Measurements from ENCODE around the gene VPS52.

Gene VPS52

DNA sequence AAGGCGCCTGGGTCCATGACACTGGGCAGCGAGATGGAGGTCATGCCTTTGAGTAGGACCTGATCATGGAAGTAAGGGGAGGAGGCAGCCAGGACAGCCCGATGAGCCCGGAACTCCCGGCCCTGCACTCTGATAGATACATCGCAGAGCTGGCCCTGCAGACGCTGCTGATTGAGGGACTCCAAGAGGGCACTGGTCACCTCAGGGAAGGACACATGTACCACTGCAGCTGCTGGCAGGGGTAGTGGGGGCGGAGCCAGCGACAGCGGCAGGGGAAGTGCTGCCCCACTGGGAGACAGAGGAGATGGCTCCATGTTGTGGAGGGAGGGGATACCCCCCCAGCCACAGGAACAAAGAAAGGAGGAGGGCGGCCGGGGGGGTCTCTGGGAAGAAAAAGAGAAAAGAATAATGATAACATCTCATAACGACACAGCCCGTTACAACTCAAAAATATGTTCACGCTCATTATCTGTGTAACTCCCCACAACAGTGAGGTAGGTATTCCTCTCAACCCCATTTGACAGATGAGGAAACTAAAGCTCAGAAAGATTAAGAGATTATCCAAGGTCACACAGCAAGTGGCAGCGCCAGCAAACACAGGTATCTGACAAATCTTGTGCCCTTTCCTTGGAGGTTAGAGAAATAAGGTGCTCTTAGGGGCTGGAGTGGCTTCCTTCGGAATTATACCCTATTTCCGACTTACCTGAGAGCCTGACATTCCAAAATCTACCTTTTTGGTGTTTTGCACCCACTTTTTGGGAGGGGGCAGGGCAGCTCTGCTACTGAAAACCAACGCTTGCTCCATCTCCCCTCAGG, 45.1 kb upstream of the VPS52 start:
- Histone ChIP-seq H2BK12ac (ENCODE audit: low read length) (no peak overlapping the region), H2BK5ac (ENCODE audit: low read length) (no peak overlapping the region), H2BK120ac (ENCODE audit: low read depth, low read length) (no peak overlapping the region), H3K27ac (replicated peaks; ENCODE audit: low read length) (no peak overlapping the region), H3K9me3 (replicated peaks in 1 of 2; ENCODE audit: control insufficient read depth in 2 of 2, insufficient read depth in 1 of 2, low read depth in 1 of 2, low read length in 2 of 2) (no peaks in the 10 kb centered on the region), H3K36me3 (replicated peaks in 1 of 2; ENCODE audit: control insufficient read depth in 2 of 2, insufficient read depth in 2 of 2, low read length in 2 of 2) (peaks cover 30 to 50% of the 10 kb centered on the region in 2 donors), H3K27me3 (ENCODE audit: control insufficient read depth in 3 of 3, insufficient read depth in 3 of 3, low read depth in 1 of 3, low read length in 3 of 3) (peaks cover 0 to 14% (median 0%) of the 10 kb centered on the region in 3 experiments), H3K4ac (ENCODE audit: low read length) (no peak overlapping the region), H4K91ac (ENCODE audit: low read depth, low read length, poor library complexity) (no peak overlapping the region), H2AK5ac (ENCODE audit: low read depth, low read length) (peak overlapping the region; percentile 19), H3K4me1 (ENCODE audit: control insufficient read depth in 2 of 2, insufficient read depth in 1 of 2, low read depth in 1 of 2, low read length in 2 of 2) (peaks cover 28 to 42% of the 10 kb centered on the region in 2 donors), H4K8ac (ENCODE audit: low read depth, low read length) (no peak overlapping the region), H3K4me3 (ENCODE audit: low read length in 2 of 2) (peak overlapping the region; percentile 53 to 59), H3K23ac (ENCODE audit: low read depth, low read length, poor library complexity) (peak overlapping the region; percentile 32), H3K4me2 (ENCODE audit: insufficient read depth, low read length, poor library complexity, severe bottlenecking) (peak overlapping the region; percentile 43), H3K9ac (ENCODE audit: low read depth, low read length, poor library complexity) (no peak overlapping the region), H3K14ac (ENCODE audit: low read length) (no peak overlapping the region), H3K79me1 (ENCODE audit: low read depth, low read length) (peaks cover 7% of the 10 kb centered on the region), H3K18ac (ENCODE audit: low read length) (no peak overlapping the region), H2AFZ (ENCODE audit: low read length) (no peak overlapping the region), H2BK15ac (ENCODE audit: low read length) (peak overlapping the region; percentile 16)
- no CpG with 5 or more reads among the region's 19 CpGs for WGBS, 2 donors (ENCODE audit: extremely low coverage in 2 of 2, insufficient read length in 2 of 2, insufficient replicate concordance in 1 of 2)
- no peak for DNase-seq (ENCODE audit: low spot score)

GRCh38 chr6:33315793-33316602, 44.3 kb upstream of the VPS52 start:
- Histone ChIP-seq H2BK5ac (ENCODE audit: low read length) (no peak overlapping the region), H3K4me3 (ENCODE audit: low read length in 2 of 2) (no peak overlapping the region), H4K91ac (ENCODE audit: low read depth, low read length, poor library complexity) (no peak overlapping the region), H3K27me3 (ENCODE audit: control insufficient read depth in 3 of 3, insufficient read depth in 3 of 3, low read depth in 1 of 3, low read length in 3 of 3) (peaks cover 0 to 16% (median 0%) of the 10 kb centered on the region in 3 experiments), H3K4me2 (ENCODE audit: insufficient read depth, low read length, poor library complexity, severe bottlenecking) (no peak overlapping the region), H3K9ac (ENCODE audit: low read depth, low read length, poor library complexity) (no peak overlapping the region), H3K9me3 (replicated peaks in 1 of 2; ENCODE audit: control insufficient read depth in 2 of 2, insufficient read depth in 1 of 2, low read depth in 1 of 2, low read length in 2 of 2) (no peaks in the 10 kb centered on the region), H2BK12ac (ENCODE audit: low read length) (no peak overlapping the region), H2BK15ac (ENCODE audit: low read length) (peak overlapping the region; percentile 16), H2BK120ac (ENCODE audit: low read depth, low read length) (no peak overlapping the region), H3K27ac (replicated peaks; ENCODE audit: low read length) (no peak overlapping the region), H2AFZ (ENCODE audit: low read length) (no peak overlapping the region), H3K18ac (ENCODE audit: low read length) (no peak overlapping the region), H3K79me1 (ENCODE audit: low read depth, low read length) (peaks cover 3% of the 10 kb centered on the region), H2AK5ac (ENCODE audit: low read depth, low read length) (peak overlapping the region; percentile 19), H4K8ac (ENCODE audit: low read depth, low read length) (no peak overlapping the region), H3K4ac (ENCODE audit: low read length) (no peak overlapping the region), H3K14ac (ENCODE audit: low read length) (no peak overlapping the region), H3K4me1 (ENCODE audit: control insufficient read depth in 2 of 2, insufficient read depth in 1 of 2, low read depth in 1 of 2, low read length in 2 of 2) (peaks cover 24 to 36% of the 10 kb centered on the region in 2 donors), H3K36me3 (replicated peaks in 1 of 2; ENCODE audit: control insufficient read depth in 2 of 2, insufficient read depth in 2 of 2, low read length in 2 of 2) (peaks cover 28 to 43% of the 10 kb centered on the region in 2 donors), H3K23ac (ENCODE audit: low read depth, low read length, poor library complexity) (peak overlapping the region; percentile 32)
- no peak for DNase-seq (ENCODE audit: low spot score)
- WGBS, 2 donors (ENCODE audit: extremely low coverage in 2 of 2, insufficient read length in 2 of 2, insufficient replicate concordance in 1 of 2) = no CpG with 5 or more reads among the region's 17 CpGs

- WGBS, 2 donors (ENCODE audit: extremely low coverage in 2 of 2, insufficient read length in 2 of 2, insufficient replicate concordance in 1 of 2) = no CpG with 5 or more reads among the region's 47 CpGs
- Histone ChIP-seq H3K23ac (ENCODE audit: low read depth, low read length, poor library complexity) (peak overlapping the region; percentile 66), H3K27ac (replicated peaks; ENCODE audit: low read length) (no peak overlapping the region), H3K4me1 (ENCODE audit: control insufficient read depth in 2 of 2, insufficient read depth in 1 of 2, low read depth in 1 of 2, low read length in 2 of 2) (peaks cover 20 to 32% of the 10 kb centered on the region in 2 donors), H2AK5ac (ENCODE audit: low read depth, low read length) (no peak overlapping the region), H3K18ac (ENCODE audit: low read length) (no peak overlapping the region), H3K79me1 (ENCODE audit: low read depth, low read length) (peaks cover 3% of the 10 kb centered on the region), H2AFZ (ENCODE audit: low read length) (no peak overlapping the region), H3K9me3 (replicated peaks in 1 of 2; ENCODE audit: control insufficient read depth in 2 of 2, insufficient read depth in 1 of 2, low read depth in 1 of 2, low read length in 2 of 2) (no peaks in the 10 kb centered on the region), H4K91ac (ENCODE audit: low read depth, low read length, poor library complexity) (no peak overlapping the region), H2BK12ac (ENCODE audit: low read length) (no peak overlapping the region), H2BK15ac (ENCODE audit: low read length) (no peak overlapping the region), H2BK120ac (ENCODE audit: low read depth, low read length) (no peak overlapping the region), H3K36me3 (replicated peaks in 1 of 2; ENCODE audit: control insufficient read depth in 2 of 2, insufficient read depth in 2 of 2, low read length in 2 of 2) (peaks cover 20 to 37% of the 10 kb centered on the region in 2 donors), H3K27me3 (ENCODE audit: control insufficient read depth in 3 of 3, insufficient read depth in 3 of 3, low read depth in 1 of 3, low read length in 3 of 3) (peaks cover 0 to 16% (median 0%) of the 10 kb centered on the region in 3 experiments), H4K8ac (ENCODE audit: low read depth, low read length) (no peak overlapping the region), H3K4ac (ENCODE audit: low read length) (no peak overlapping the region), H2BK5ac (ENCODE audit: low read length) (no peak overlapping the region), H3K4me3 (ENCODE audit: low read length in 2 of 2) (peak overlapping the region in 1 of 2 donors; percentile 79), H3K14ac (ENCODE audit: low read length) (no peak overlapping the region), H3K4me2 (ENCODE audit: insufficient read depth, low read length, poor library complexity, severe bottlenecking) (no peak overlapping the region), H3K9ac (ENCODE audit: low read depth, low read length, poor library complexity) (no peak overlapping the region)
- DNase-seq (ENCODE audit: low spot score) = no peak
Measured at GRCh38 chr6:33314943-33315792, 43.5 kb upstream of the VPS52 start.

Measured in neuronal stem cell (in vitro differentiated cells).